Measurements from ENCODE around the gene HPS6.
"Not testable (repeated sequence)": the region's sequence is repeated elsewhere in the genome, so short reads cannot be mapped to it uniquely, and the experiment has no call there.

Gene HPS6

GRCh38 chr10:102064868-102065560 is at the start of gene HPS6:
Gene HPS6 (plus strand): TSS chr10:102065349. CDS start chr10:102065475, 126 bp downstream.
- in situ Hi-C loops (cut with MboI; ENCODE audit: low sequenced_read_pairs) = no loop called here

- in situ Hi-C loops (cut with MboI; ENCODE audit: low sequenced_read_pairs) = loop anchor here (10.0 kb wide), 2 partner anchors 132 to 172 kb away; partner anchors contain the start of gene KCNIP2
Observed at GRCh38 chr10:102016416-102016815, 48.7 kb upstream of the HPS6 start.

DNA sequence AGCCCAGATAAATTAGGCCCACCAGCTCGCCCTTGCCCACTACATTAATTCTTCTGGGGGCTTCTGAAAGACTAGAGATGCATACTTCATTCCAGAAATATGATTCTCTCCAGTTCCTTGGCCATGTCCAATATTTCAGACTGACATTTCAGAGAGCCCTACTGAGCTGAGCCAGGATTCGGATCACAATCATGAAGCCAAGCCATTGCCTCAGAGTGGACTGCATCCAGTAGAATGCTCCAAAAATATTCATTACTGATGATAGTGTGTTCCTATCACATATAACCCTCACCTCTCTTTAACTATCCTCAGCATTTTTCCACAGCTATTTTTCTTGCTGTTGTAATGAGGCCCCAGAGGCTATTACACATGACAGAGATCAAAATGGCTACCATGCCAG is 47.9 kb upstream of the HPS6 start:
- in situ Hi-C loops (cut with MboI; ENCODE audit: low sequenced_read_pairs) = loop anchor here (10.0 kb wide), 2 partner anchors 132 to 172 kb away; partner anchors contain the start of gene KCNIP2

- in situ Hi-C loops (cut with MboI; ENCODE audit: low sequenced_read_pairs) = no loop called here
Observed at GRCh38 chr10:102020938-102021337, 44.2 kb upstream of the HPS6 start.

DNA sequence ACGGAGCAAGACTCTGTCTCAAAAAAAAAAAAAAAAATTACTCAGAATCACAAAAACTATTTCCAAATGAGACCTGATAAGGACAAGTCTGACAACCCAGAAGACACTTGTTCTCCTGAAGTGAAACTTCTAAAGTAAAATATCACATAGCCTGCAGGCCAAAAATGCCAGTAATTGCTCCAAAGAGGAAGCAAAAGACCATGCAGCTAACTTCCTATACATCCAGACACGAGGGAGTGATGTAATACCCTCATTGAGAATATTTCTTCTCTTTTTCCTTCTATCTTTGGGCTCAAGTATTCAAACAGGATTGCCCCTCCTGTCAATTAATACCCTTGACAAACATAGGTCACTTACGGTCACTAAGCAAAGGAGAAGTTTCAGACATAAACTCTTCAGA is 40.4 kb upstream of the HPS6 start:
- in situ Hi-C loops (cut with MboI; ENCODE audit: low sequenced_read_pairs) = no loop called here

DNA sequence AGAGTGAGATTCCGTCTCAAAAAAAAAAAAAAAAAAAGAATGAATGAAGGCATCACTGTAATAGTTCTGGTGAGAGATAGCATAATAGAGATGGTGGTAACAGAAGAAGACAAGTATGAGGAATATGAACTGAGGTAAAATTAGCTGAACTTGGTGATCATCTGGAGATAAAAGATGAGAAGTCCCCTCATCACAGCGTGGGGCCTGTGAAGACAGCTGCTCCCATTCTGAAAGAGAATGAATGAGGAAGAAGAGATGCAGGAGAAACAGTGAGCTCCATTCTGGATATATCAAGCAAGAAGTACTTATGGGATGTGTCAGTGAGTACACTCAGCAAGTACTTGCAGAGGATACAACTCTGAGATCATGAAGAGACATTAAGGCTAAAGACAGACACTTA is 37.9 kb upstream of the HPS6 start:
- in situ Hi-C loops (cut with MboI; ENCODE audit: low sequenced_read_pairs) = no loop called here

GRCh38 chr10:102033787-102034186 is 31.4 kb upstream of the HPS6 start:
- in situ Hi-C loops (cut with MboI; ENCODE audit: low sequenced_read_pairs) = no loop called here

DNA sequence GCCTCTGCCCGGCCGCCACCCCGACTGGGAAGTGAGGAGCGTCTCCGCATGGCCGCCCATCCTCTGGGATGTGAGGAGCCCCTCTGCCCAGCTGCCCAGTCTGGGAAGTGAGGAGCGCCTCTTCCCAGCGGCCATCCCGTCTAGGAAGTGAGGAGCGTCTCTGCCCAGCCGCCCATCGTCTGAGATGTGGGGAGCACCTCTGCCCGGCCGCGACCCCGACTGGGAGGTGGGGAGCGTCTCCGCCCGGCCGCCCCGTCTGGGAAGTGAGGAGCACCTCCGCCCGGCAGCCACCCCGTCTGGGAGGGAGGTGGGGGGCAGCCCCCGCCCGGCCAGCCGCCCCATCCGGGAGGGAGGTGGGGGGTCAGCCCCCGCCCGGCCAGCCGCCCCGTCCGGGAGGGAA is 29.3 kb upstream of the HPS6 start:
- in situ Hi-C loops (cut with MboI; ENCODE audit: low sequenced_read_pairs) = not testable (repeated sequence)

- in situ Hi-C loops (cut with MboI; ENCODE audit: low sequenced_read_pairs) = no loop called here
Observed at GRCh38 chr10:102038410-102038809, 26.7 kb upstream of the HPS6 start.

GRCh38 chr10:102040305-102041050 is 24.7 kb upstream of the HPS6 start:
- in situ Hi-C loops (cut with MboI; ENCODE audit: low sequenced_read_pairs) = no loop called here

DNA sequence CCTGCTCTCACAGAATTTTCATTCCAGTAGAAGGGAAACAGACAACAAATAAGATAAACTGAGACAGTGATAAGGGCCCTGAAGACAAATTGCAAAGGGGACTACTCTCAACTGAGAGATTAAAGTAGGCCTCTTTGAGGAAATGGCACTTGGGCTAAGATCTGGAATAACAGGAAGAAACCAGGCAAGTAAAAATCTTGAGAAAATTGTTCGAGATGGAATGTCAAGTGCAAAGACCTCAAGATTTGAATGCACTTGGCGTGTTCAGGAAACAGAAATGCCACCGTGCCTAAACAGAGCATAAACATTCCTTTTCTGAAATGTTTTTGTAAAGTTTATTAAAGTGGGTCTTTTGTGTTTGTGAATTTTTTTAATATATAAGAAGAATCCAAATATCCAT is 19.9 kb upstream of the HPS6 start:
- in situ Hi-C loops (cut with MboI; ENCODE audit: low sequenced_read_pairs) = no loop called here

- in situ Hi-C loops (cut with MboI; ENCODE audit: low sequenced_read_pairs) = no loop called here
Observed at GRCh38 chr10:102046095-102046494, 19.1 kb upstream of the HPS6 start.

DNA sequence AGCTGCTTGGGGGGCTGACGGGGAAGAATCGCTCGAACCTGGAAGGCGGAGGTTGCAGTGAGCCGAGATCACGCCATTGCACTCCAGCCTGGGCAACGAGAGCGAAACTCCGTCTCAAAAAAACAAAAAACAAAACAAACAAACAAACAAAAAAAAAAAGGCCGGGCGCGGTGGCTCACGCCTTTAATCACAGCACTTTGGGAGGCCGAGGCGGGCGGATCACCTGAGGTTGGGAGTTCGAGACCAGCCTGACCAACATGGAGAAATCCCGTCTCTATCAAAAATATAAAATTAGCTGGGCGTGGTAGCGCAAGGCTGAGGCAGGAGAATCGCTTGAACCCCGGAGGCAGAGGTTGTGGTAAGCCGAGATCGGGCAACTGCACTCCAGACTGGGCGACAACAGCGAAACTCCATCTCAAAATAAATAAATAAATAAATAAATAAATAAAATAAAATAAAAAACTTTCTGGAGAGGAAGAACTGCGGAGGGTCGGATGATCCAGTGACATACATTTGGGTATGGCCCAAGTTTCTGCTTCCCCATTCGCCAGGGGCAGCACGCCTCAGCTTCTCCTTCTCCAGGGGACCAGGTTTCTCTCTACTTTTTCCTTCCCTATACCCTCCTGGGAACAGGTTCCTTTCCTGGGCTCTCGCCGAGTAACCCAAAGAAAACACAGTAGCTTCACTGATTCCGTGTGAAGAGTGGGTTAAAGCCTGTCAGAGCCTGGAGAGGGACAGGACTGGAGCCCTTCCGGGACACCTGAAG is 10.1 kb upstream of the HPS6 start:
- in situ Hi-C loops (cut with MboI; ENCODE audit: low sequenced_read_pairs) = not testable (repeated sequence)

DNA sequence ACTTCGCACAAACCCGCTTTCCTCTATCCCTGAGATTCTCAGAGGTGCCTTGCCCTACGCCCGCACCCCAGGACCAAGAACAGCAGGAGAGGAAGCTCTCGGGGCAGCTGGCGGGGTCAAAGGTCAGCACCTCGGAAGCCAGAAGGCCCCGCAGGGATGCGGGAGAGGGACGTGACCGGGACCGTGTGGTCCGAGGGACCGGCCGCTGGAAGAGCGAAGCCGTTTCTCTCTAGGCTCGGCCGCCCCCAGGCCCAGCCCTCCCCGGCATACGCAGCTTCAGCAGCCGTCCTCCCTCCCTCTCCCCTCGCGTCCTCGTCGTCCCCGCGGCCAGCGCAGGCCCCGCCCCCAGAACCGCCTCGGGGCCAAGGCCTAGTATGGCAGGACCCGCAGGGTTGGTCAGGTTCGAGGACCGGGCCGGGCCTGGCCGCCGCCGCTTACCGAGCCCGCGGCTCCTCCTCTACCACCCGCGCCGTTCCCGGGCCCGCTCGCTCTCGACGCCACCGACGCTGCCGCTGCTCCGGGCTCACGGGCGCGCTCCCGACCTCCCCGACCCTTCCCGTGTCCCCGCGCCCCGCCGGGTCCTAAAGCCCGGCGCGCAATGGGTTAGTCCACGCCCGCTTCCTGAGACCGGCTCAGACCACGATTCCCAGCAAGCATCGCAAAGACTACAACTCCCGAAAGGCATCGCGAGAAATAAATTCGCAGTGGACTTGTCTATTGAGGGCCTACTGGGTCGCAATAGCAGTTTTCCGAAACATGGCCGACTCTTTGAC is 9.3 kb upstream of the HPS6 start, which contains the start of gene ARMH3:
ARMH3 (minus strand) TSS at position 527 of the 773 bp plus-strand sequence. CDS start 16,059 bp downstream, outside the sequence.
- in situ Hi-C loops (cut with MboI; ENCODE audit: low sequenced_read_pairs) = no loop called here

DNA sequence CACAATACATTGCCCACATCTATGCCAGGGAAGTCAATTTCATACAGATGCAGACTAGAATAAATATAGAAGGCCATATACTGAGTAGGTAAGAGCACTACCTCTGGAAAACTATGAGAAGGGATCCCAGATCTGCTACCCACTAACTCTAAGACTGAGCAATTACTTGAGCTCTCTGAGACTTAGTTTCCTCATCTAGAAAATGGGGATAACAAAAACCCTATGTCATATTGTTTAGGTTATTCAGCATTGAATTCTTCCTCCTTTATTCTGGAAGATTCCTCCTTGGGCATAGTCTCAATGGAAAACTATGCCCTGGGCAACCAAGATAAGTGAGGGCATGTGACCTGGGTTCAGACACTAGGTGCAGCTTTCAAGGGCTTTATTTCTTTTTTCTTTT is 5.2 kb upstream of the HPS6 start:
- in situ Hi-C loops (cut with MboI; ENCODE audit: low sequenced_read_pairs) = no loop called here

- in situ Hi-C loops (cut with MboI; ENCODE audit: low sequenced_read_pairs) = no loop called here
Observed at GRCh38 chr10:102064503-102064867, 664 bp upstream of the HPS6 start.

- in situ Hi-C loops (cut with MboI; ENCODE audit: low sequenced_read_pairs) = no loop called here
Observed at GRCh38 chr10:102065561-102066398, 631 bp downstream of the HPS6 start.

GRCh38 chr10:102066399-102067088 is 1.4 kb downstream of the HPS6 start:
- in situ Hi-C loops (cut with MboI; ENCODE audit: low sequenced_read_pairs) = no loop called here
